ENCODE data around the gene IMMP2L.

DNA sequence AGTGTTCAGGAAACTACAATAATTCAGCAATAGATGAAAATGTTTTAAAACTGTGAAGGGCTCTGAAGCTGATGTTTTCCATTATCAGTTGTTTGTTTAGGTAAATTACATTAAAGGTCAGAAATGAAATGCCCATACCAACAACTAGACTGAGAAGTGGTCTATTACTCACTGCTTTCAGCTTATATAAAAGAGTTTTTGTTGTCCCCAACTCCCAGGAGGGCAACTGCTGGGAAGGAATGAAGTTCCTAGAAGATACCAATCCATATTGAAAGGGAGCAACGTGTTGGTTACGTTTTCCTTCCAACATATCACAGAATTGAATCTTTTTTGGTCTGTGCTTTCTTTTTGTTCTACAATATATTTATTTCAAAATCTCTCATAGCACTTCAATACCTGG is 802.0 kb downstream of the IMMP2L start:
- no peak for TF ChIP-seq CTCF (IDR thresholded peaks at IDR 0.05; ENCODE audit: extremely low read depth in 1 of 2, insufficient read depth in 1 of 2, low read depth in 1 of 2, low read length in 2 of 2)
- TF ChIP-seq JUN (IDR thresholded peaks at IDR 0.05; ENCODE audit: borderline replicate concordance, insufficient read depth, insufficient read length, low read depth), result no peak
- TF ChIP-seq FOS (IDR thresholded peaks at IDR 0.05; ENCODE audit: borderline replicate concordance, insufficient read depth, low read length), result no peak
